HepG2 (cell line): Measurements from ENCODE around the gene NKD1. TPM values are rescaled to one million over a fixed set of nuclear protein-coding genes. Genes with fewer than 3 reads are reported as not detected.

Experiments
- ATAC-seq: fragments of 200-7000 bp; cut with Tn5 transposase; 3 replicates; pipeline ENCODE4 v1.9.1; 2020; ENCODE audit warnings: mild to moderate bottlenecking, moderate library complexity
- BruUV-seq: library from RNA; stranded (reverse); fragments of 400-500 nt; replicated peaks from 2 replicates; lab custom pipeline; 2021; lab: Mats Ljungman, UMichigan
- CTCF ChIA-PET: fragments of 300-600 bp; formaldehyde crosslinking; extraction: SDS; loops from one replicate; lab custom pipeline; 2021; ENCODE audit warnings: low total read pairs, inconsistent platforms, low intra/inter-chr PET ratio; lab: Yijun Ruan, JAX
- POLR2A ChIA-PET: fragments of 350-600 bp; sonication (Branson Sonifier 250); formaldehyde crosslinking; loops from one replicate; lab custom pipeline; 2020; ENCODE audit warnings: antibody characterized with exemption, inconsistent platforms; lab: Yijun Ruan, JAX
- DNase-seq: peaks from one replicate; pipeline ENCODE4 v3.0.0-alpha.2; 2015; ENCODE audit warnings: low spot score
- FAIRE-seq: peaks from 3 replicates; lab custom pipeline; 2011; peaks lifted over from hg19 to GRCh38; lab: Jason Lieb, UNC
- H2AFZ ChIP-seq: one replicate; pipeline ENCODE4 v1.6.1; 2011; ENCODE audit warnings: low read length, inconsistent platforms
- H3K27ac ChIP-seq: fragments of 300-600 bp; 3 replicates; pipeline ENCODE4 v1.8.0; 2011; ENCODE audit warnings: mixed run types, mild to moderate bottlenecking, mixed read lengths, low read length, inconsistent platforms; ENCODE audit not compliant: insufficient read depth; ENCODE audit errors: extremely low read length
- H3K27me3 ChIP-seq, 2 experiments: fragments of 200-600 bp in 1 of 2; 2 replicates in 1 of 2; 3 replicates in 1 of 2; pipeline versions ENCODE4 v1.6.0 to v1.8.0; 2011; ENCODE audit warnings: low read length in 2 of 2, mild to moderate bottlenecking in 2 of 2, moderate library complexity in 2 of 2, inconsistent platforms in 1 of 2; ENCODE audit not compliant: insufficient read depth in 2 of 2, control insufficient read depth in 1 of 2
- H3K36me3 ChIP-seq, 2 experiments: fragments of 200-600 bp in 1 of 2; replicated peaks in 1 of 2; 2 replicates in 1 of 2; 3 replicates in 1 of 2; pipeline versions ENCODE4 v1.5.1 to v1.8.0; 2011; ENCODE audit warnings: low read length in 2 of 2, inconsistent platforms in 1 of 2; ENCODE audit not compliant: insufficient read depth in 2 of 2, control insufficient read depth in 1 of 2
- H3K4me1 ChIP-seq: 2 replicates; pipeline ENCODE4 v1.5.1; 2012; ENCODE audit warnings: low read length, inconsistent platforms; ENCODE audit not compliant: insufficient read depth
- H3K4me2 ChIP-seq: 2 replicates; pipeline ENCODE4 v1.6.0; 2011; ENCODE audit warnings: low read depth, low read length, inconsistent platforms
- H3K4me3 ChIP-seq, 3 experiments: fragments of 200-600 bp in 1 of 3; sonication (generic), shearing (Covaris generic) in 1 of 3; replicated peaks in 1 of 3; 2 replicates each; pipeline ENCODE4 v1.5.1; 2011 to 2016; ENCODE audit warnings: low read length in 3 of 3, inconsistent platforms in 2 of 3, low read depth in 2 of 3, mild to moderate bottlenecking in 2 of 3, control low read depth in 1 of 3, mixed read lengths in 1 of 3; ENCODE audit not compliant: insufficient read depth in 1 of 3
- H3K79me2 ChIP-seq: one replicate; pipeline ENCODE4 v1.6.1; 2011; ENCODE audit warnings: low read length, inconsistent platforms; ENCODE audit not compliant: insufficient read depth
- H3K9ac ChIP-seq: 2 replicates; pipeline ENCODE4 v1.6.0; 2011; ENCODE audit warnings: mild to moderate bottlenecking, low read depth, low read length, inconsistent platforms; ENCODE audit not compliant: insufficient read depth
- H3K9me3 ChIP-seq: 2 replicates; pipeline ENCODE4 v1.5.1; 2012; ENCODE audit warnings: mild to moderate bottlenecking, low read length
- H4K20me1 ChIP-seq: 2 replicates; pipeline ENCODE4 v1.6.0; 2011; ENCODE audit warnings: inconsistent platforms, mild to moderate bottlenecking, low read length, moderate library complexity; ENCODE audit not compliant: insufficient read depth
- AHR ChIP-seq: IDR thresholded peaks from 2 replicates; pipeline ENCODE4 v1.6.1; 2018; ENCODE audit warnings: missing genetic modification reagents, missing compliant biosample characterization
- HNF1A ChIP-seq, 2 experiments: sonication (generic) in 1 of 2; formaldehyde crosslinking in 1 of 2; IDR thresholded peaks; 2 replicates each; pipeline versions ENCODE4 v1.4.0 to v1.6.1; 2016 to 2020; ENCODE audit warnings: borderline replicate concordance in 1 of 2, low read depth in 1 of 2, mild to moderate bottlenecking in 1 of 2, missing genetic modification reagents in 1 of 2
- KDM5B ChIP-seq: sonication (generic); formaldehyde crosslinking; IDR thresholded peaks from 2 replicates; pipeline ENCODE4 v1.4.0; 2020; ENCODE audit warnings: missing genetic modification reagents, mild to moderate bottlenecking, borderline replicate concordance
- ZFP62 ChIP-seq: sonication (generic); formaldehyde crosslinking; IDR thresholded peaks from 2 replicates; pipeline ENCODE4 v1.4.0; 2020; ENCODE audit warnings: missing genetic modification reagents
- ZNF772 ChIP-seq: sonication (generic); formaldehyde crosslinking; IDR thresholded peaks from 2 replicates; pipeline ENCODE4 v1.5.0; 2020; ENCODE audit warnings: mild to moderate bottlenecking, missing genetic modification reagents
- WGBS: methylation state at CpG from one replicate; pipeline ENCODE4 v1.1.6; 2017; ENCODE audit warnings: low lambda C conversion rate; 5-methylcytosine and 5-hydroxymethylcytosine counted together
- in situ Hi-C: cut with HindIII; loops from 2 replicates; pipeline ENCODE4 v1.10.0; 2017; ENCODE audit warnings: low pct_unique_long_range_greater_than_20kb; ENCODE audit not compliant: extremely low pct_ligation_motif_present
- intact Hi-C: fragments of 100-400 bp; cut with micrococcal nuclease; formaldehyde crosslinking; loops from one replicate; pipeline ENCODE4 v1.10.0; 2022; ENCODE audit not compliant: unreplicated experiment
- polyA plus RNA-seq, 8 experiments: library from polyadenylated mRNA; depleted of rRNA in 3 of 8; stranded (reverse) in 7 of 8; unstranded in 1 of 8; fragments of >200 nt; fragmentation: Illumina TruSeq in 4 of 8; extraction: Trizol in 4 of 8; gene quantifications; 2 replicates each; pipeline versions ENCODE4 v1.2.1 to v1.2.3, GENCODE V29; 2011 to 2016; ENCODE audit warnings: low read depth in 4 of 8, missing spikeins in 1 of 8, mixed read lengths in 1 of 8; ENCODE audit not compliant: insufficient read depth in 1 of 8
- total RNA-seq, 5 experiments: library from RNA; depleted of rRNA; stranded (reverse); fragments of >200 nt; fragmentation: Illumina TruSeq; extraction: Trizol; gene quantifications; 2 replicates each; pipeline ENCODE4 v1.2.3, GENCODE V29; 2016; ENCODE audit warnings: low read depth in 1 of 5
- TF ChIP-seq, protein P1 (sequence below): sonication (generic); formaldehyde crosslinking; conservative IDR thresholded peaks from 2 replicates; pipeline ENCODE4 v1.5.0; 2020; ENCODE audit warnings: missing genetic modification reagents
- TF ChIP-seq, protein P2 (sequence below): sonication (generic); formaldehyde crosslinking; IDR thresholded peaks from 2 replicates; pipeline ENCODE4 v1.9.0; 2021; ENCODE audit warnings: missing genetic modification reagents, borderline replicate concordance

The NKD1 gene
- total and polyA plus RNA-seq, 2 of the 13 experiments (the other 11 are each of a cell fraction or from before 2014, with no cell fraction given) = 70.4 to 121 TPM

DNA sequence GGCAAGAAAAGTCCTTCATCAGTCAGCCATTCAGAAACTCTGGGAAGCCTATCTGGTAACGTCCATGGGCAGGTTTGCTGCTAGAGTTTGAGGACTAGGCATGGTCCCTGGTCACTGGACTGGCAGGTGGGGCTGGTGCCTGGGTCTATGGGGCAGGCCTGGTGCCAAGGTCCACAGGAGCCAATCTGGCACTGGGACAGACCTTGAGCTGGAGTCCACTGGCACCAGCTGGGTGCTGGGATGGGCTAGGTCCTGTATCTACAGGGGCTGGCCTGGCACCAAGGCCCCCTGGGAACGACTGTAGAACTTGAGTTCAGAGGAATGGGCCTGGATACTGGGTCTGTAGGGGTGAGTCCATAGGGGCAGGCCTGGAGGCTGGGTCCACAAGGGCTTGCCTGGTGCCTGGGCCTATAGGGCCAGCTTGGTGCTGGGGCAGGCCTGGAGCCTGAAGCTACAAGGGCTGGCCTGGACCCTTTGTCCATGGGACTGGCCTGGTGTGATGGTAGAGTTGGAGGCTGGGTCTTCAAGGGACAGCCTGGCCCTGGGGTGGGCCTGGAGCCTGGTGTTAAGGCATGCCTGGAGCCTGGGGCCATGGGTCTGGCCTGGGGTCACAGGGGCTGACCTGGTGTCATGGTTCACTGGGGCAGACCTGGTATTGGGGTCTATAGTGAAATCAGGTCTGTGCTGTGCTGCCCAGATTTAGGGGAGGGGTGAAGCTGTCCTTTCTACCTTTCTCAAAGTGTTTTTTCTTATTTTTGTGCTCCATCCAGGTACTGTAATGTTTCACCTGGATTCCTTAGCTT is 30.5 kb upstream of the NKD1 start:
- in situ Hi-C loops (no loop called here), intact Hi-C loops (no loop called here)
- H3K36me3 ChIP-seq = peaks cover 18 to 35% of the 10 kb centered on the region in 2 experiments
- H3K9me3 ChIP-seq = peaks cover 28% of the 10 kb centered on the region
- ATAC-seq (no peak), FAIRE-seq (no peak), DNase-seq (no peak)
- peak overlapping the region; percentile 7 for H3K27ac ChIP-seq
- H3K4me2 ChIP-seq = no peak overlapping the region
- no peaks in the 10 kb centered on the region for H4K20me1 ChIP-seq
- CTCF ChIA-PET = no interaction called here
- H3K4me3 ChIP-seq = no peak overlapping the region
- no peak overlapping the region for H2AFZ ChIP-seq
- POLR2A ChIA-PET = interaction anchor here (1.2 to 6.6 kb wide), 5 partner anchors 11 to 52 kb away, joined by 3 to 143 read pairs (median 66); no protein-coding TSS in a partner anchor
- H3K79me2 ChIP-seq = peaks cover 63% of the 10 kb centered on the region
- peaks cover 86% of the 10 kb centered on the region for H3K4me1 ChIP-seq
- BruUV-seq = no TSS peak
- H3K27me3 ChIP-seq = no peaks in the 10 kb centered on the region
- 92% methylated on average over 2 of the region's 2 CpGs for WGBS
- H3K9ac ChIP-seq = no peak overlapping the region
- TF ChIP-seq, protein P1, sequence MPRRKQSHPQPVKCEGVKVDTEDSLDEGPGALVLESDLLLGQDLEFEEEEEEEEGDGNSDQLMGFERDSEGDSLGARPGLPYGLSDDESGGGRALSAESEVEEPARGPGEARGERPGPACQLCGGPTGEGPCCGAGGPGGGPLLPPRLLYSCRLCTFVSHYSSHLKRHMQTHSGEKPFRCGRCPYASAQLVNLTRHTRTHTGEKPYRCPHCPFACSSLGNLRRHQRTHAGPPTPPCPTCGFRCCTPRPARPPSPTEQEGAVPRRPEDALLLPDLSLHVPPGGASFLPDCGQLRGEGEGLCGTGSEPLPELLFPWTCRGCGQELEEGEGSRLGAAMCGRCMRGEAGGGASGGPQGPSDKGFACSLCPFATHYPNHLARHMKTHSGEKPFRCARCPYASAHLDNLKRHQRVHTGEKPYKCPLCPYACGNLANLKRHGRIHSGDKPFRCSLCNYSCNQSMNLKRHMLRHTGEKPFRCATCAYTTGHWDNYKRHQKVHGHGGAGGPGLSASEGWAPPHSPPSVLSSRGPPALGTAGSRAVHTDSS (CRISPR knock-in tag) = no peak
- TF ChIP-seq, protein P2, sequence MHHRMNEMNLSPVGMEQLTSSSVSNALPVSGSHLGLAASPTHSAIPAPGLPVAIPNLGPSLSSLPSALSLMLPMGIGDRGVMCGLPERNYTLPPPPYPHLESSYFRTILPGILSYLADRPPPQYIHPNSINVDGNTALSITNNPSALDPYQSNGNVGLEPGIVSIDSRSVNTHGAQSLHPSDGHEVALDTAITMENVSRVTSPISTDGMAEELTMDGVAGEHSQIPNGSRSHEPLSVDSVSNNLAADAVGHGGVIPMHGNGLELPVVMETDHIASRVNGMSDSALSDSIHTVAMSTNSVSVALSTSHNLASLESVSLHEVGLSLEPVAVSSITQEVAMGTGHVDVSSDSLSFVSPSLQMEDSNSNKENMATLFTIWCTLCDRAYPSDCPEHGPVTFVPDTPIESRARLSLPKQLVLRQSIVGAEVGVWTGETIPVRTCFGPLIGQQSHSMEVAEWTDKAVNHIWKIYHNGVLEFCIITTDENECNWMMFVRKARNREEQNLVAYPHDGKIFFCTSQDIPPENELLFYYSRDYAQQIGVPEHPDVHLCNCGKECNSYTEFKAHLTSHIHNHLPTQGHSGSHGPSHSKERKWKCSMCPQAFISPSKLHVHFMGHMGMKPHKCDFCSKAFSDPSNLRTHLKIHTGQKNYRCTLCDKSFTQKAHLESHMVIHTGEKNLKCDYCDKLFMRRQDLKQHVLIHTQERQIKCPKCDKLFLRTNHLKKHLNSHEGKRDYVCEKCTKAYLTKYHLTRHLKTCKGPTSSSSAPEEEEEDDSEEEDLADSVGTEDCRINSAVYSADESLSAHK = no peak
- 0 out of 2 replicates have a peak, but pooled peaks have one; percentile 44 for TF ChIP-seq ZFP62 (CRISPR knock-in tag)
- peak; percentile 54; the same call in 1 of the 2 replicates for TF ChIP-seq ZNF772
- no peak for TF ChIP-seq HNF1A (IDR thresholded peaks at IDR 0.05; ENCODE audit: low read depth)
- 0 out of 2 replicates have a peak, but pooled peaks have one; percentile 19 for TF ChIP-seq HNF1A (CRISPR knock-in tag; IDR thresholded peaks at IDR 0.05; ENCODE audit: borderline replicate concordance)
- TF ChIP-seq KDM5B (CRISPR knock-in tag) = peak; percentile 24; the same call in 1 of the 2 replicates
- peak; percentile 58; the same call in 1 of the 2 replicates for TF ChIP-seq AHR (CRISPR knock-in tag)
